H1 (cell line): ENCODE data around the gene GPNMB. TPM values are rescaled to one million over a fixed set of nuclear protein-coding genes. Genes with fewer than 3 reads are reported as not detected.

ENCODE experiments used
- CTCF ChIA-PET: fragments of 300-600 bp; sonication (Branson Sonifier 250); formaldehyde crosslinking; loops from one replicate; lab custom pipeline; 2021; ENCODE audit not compliant: partially characterized antibody; lab: Charles Lee
- POLR2A ChIA-PET: fragments of 300-600 bp; sonication (Branson Sonifier 250); formaldehyde crosslinking; loops from one replicate; lab custom pipeline; 2021; ENCODE audit warnings: inconsistent platforms; ENCODE audit not compliant: partially characterized antibody; lab: Charles Lee
- DNase-seq, 2 experiments: peaks; one replicate each; pipeline versions ENCODE4 v3.0.0 to v3.0.0-alpha.2; 2010 to 2022; ENCODE audit warnings: low spot score in 2 of 2, low read depth in 1 of 2, mixed read lengths in 1 of 2
- FAIRE-seq: peaks from 2 replicates; lab custom pipeline; 2011; peaks lifted over from hg19 to GRCh38; lab: Jason Lieb, UNC
- H2AFZ ChIP-seq: 2 replicates; pipeline ENCODE4 v1.8.1; 2012; ENCODE audit warnings: low read length, inconsistent platforms
- H2AK5ac ChIP-seq: 2 replicates; pipeline ENCODE4 v1.6.1; 2013; ENCODE audit warnings: low read depth, low read length
- H2BK120ac ChIP-seq: replicated peaks from 2 replicates; pipeline ENCODE3; 2013; ENCODE audit warnings: low read depth, low read length, inconsistent platforms
- H2BK12ac ChIP-seq: 2 replicates; pipeline ENCODE4 v1.6.1; 2013; ENCODE audit warnings: low read depth, low read length
- H2BK15ac ChIP-seq: 2 replicates; pipeline ENCODE4 v1.6.1; 2013; ENCODE audit warnings: low read length
- H2BK20ac ChIP-seq: 2 replicates; pipeline ENCODE4 v1.6.1; 2013; ENCODE audit warnings: low read length
- H2BK5ac ChIP-seq: 2 replicates; pipeline ENCODE4 v1.6.1; 2013; ENCODE audit warnings: low read depth, low read length
- H3K14ac ChIP-seq: 2 replicates; pipeline ENCODE4 v1.6.1; 2013; ENCODE audit warnings: inconsistent platforms; ENCODE audit not compliant: insufficient read length
- H3K18ac ChIP-seq: 2 replicates; pipeline ENCODE4 v1.6.1; 2013; ENCODE audit warnings: low read length; ENCODE audit errors: extremely low read depth
- H3K23ac ChIP-seq: 2 replicates; pipeline ENCODE4 v1.6.1; 2013; ENCODE audit warnings: inconsistent platforms; ENCODE audit not compliant: insufficient read length
- H3K23me2 ChIP-seq: 2 replicates; pipeline ENCODE4 v1.6.1; 2013; ENCODE audit warnings: low read depth, low read length
- H3K27ac ChIP-seq: 2 replicates; pipeline ENCODE4 v1.6.1; 2011; ENCODE audit warnings: low read depth, low read length, inconsistent platforms
- H3K27me3 ChIP-seq, 4 experiments: replicated peaks in 1 of 4; 1 replicate in 1 of 4; 2 replicates in 3 of 4; pipeline versions ENCODE4 v1.6.1 to v1.8.1; 2011 to 2013; ENCODE audit warnings: low read length in 3 of 4, mild to moderate bottlenecking in 3 of 4, inconsistent platforms in 2 of 4, mixed read lengths in 2 of 4, moderate library complexity in 1 of 4; ENCODE audit not compliant: control insufficient read depth in 3 of 4, insufficient read depth in 3 of 4; ENCODE audit errors: extremely low read depth in 1 of 4
- H3K36me3 ChIP-seq, 4 experiments: 2 replicates each; pipeline versions ENCODE4 v1.6.1 to v1.8.1; 2011 to 2013; ENCODE audit warnings: mild to moderate bottlenecking in 4 of 4, low read length in 3 of 4, moderate library complexity in 2 of 4, control low read depth in 1 of 4, inconsistent platforms in 1 of 4; ENCODE audit not compliant: insufficient read depth in 4 of 4, control insufficient read depth in 2 of 4
- H3K4ac ChIP-seq: replicated peaks from 2 replicates; pipeline ENCODE3; 2013; ENCODE audit warnings: low read length, low read depth, mixed read lengths, inconsistent platforms; ENCODE audit not compliant: insufficient read length
- H3K4me1 ChIP-seq, 4 experiments: replicated peaks in 1 of 4; 1 replicate in 1 of 4; 2 replicates in 3 of 4; pipeline versions ENCODE4 v1.6.1 to v1.8.1; 2011 to 2013; ENCODE audit warnings: low read length in 3 of 4, inconsistent platforms in 2 of 4, mixed read lengths in 1 of 4; ENCODE audit not compliant: insufficient read depth in 4 of 4, control insufficient read depth in 3 of 4
- H3K4me2 ChIP-seq, 2 experiments: 2 replicates each; pipeline versions ENCODE4 v1.6.1 to v1.8.1; 2011 to 2013; ENCODE audit warnings: low read depth in 2 of 2, low read length in 2 of 2, control low read depth in 1 of 2, inconsistent platforms in 1 of 2, mild to moderate bottlenecking in 1 of 2; ENCODE audit not compliant: insufficient read depth in 1 of 2
- H3K4me3 ChIP-seq, 4 experiments: fragments of 200-600, 300-600 bp in 1 of 4; sonication (generic), shearing (Covaris generic), sonication (Bioruptor Twin) in 1 of 4; 2 replicates each; pipeline versions ENCODE4 v1.5.1 to v1.8.1; 2011 to 2016; ENCODE audit warnings: low read length in 4 of 4, low read depth in 3 of 4, control low read depth in 2 of 4, inconsistent platforms in 2 of 4, mild to moderate bottlenecking in 2 of 4, mixed read lengths in 1 of 4, moderate library complexity in 1 of 4; ENCODE audit not compliant: insufficient read depth in 2 of 4; ENCODE audit errors: extremely low read depth in 1 of 4
- H3K56ac ChIP-seq: replicated peaks from 2 replicates; pipeline ENCODE3; 2013; ENCODE audit warnings: low read depth, mild to moderate bottlenecking, mixed read lengths, low read length, inconsistent platforms; ENCODE audit not compliant: insufficient read length
- H3K79me1 ChIP-seq: 2 replicates; pipeline ENCODE4 v1.6.1; 2013; ENCODE audit warnings: low read depth, low read length, control low read depth
- H3K79me2 ChIP-seq, 2 experiments: 2 replicates each; pipeline versions ENCODE4 v1.6.1 to v1.8.1; 2012 to 2013; ENCODE audit warnings: low read length in 2 of 2, mild to moderate bottlenecking in 2 of 2, inconsistent platforms in 1 of 2; ENCODE audit not compliant: insufficient read depth in 2 of 2, control insufficient read depth in 1 of 2
- H3K9ac ChIP-seq, 4 experiments: replicated peaks in 1 of 4; 1 replicate in 1 of 4; 2 replicates in 3 of 4; pipeline versions ENCODE4 v1.6.1 to v1.8.1; 2011 to 2013; ENCODE audit warnings: low read depth in 3 of 4, low read length in 3 of 4, control low read depth in 2 of 4, mild to moderate bottlenecking in 2 of 4, moderate library complexity in 2 of 4, inconsistent platforms in 1 of 4; ENCODE audit errors: extremely low read depth in 1 of 4
- H3K9me3 ChIP-seq, 2 experiments: 2 replicates each; pipeline versions ENCODE4 v1.6.1 to v1.8.1; 2012 to 2013; ENCODE audit warnings: mild to moderate bottlenecking in 2 of 2, moderate library complexity in 2 of 2, control low read depth in 1 of 2, inconsistent platforms in 1 of 2, low read depth in 1 of 2, low read length in 1 of 2, mixed read lengths in 1 of 2; ENCODE audit not compliant: insufficient read depth in 2 of 2
- H4K20me1 ChIP-seq, 2 experiments: replicated peaks in 1 of 2; 2 replicates each; pipeline versions ENCODE3 to v1.8.1; 2011 to 2013; ENCODE audit warnings: inconsistent platforms in 2 of 2, low read length in 2 of 2, mild to moderate bottlenecking in 1 of 2; ENCODE audit not compliant: insufficient read depth in 2 of 2, control insufficient read depth in 1 of 2
- H4K5ac ChIP-seq: 2 replicates; pipeline ENCODE4 v1.6.1; 2013; ENCODE audit warnings: low read length, low read depth, mixed read lengths, inconsistent platforms; ENCODE audit not compliant: insufficient read length
- H4K8ac ChIP-seq: 2 replicates; pipeline ENCODE4 v1.8.0; 2013; ENCODE audit warnings: mild to moderate bottlenecking, moderate library complexity, low read length, inconsistent platforms; ENCODE audit not compliant: insufficient read depth; ENCODE audit errors: extremely low read depth
- H4K91ac ChIP-seq: replicated peaks from 2 replicates; pipeline ENCODE3; 2013; ENCODE audit warnings: low read length, mixed read lengths, inconsistent platforms; ENCODE audit not compliant: insufficient read length
- WGBS, 2 experiments: shearing (Covaris generic) in 1 of 2; methylation state at CpG; one replicate each; pipeline versions ENCODE4 v1.1.6 to v1.1.7; 2013 to 2015; ENCODE audit warnings: low lambda C conversion rate in 2 of 2, mixed read lengths in 2 of 2, inconsistent platforms in 1 of 2, low coverage in 1 of 2, missing lambda C conversion rate in 1 of 2; ENCODE audit not compliant: insufficient replicate concordance in 2 of 2, insufficient coverage in 1 of 2, insufficient read length in 1 of 2; ENCODE audit errors: extremely low coverage in 1 of 2, missing lambda C conversion rate in 1 of 2; 5-methylcytosine and 5-hydroxymethylcytosine counted together
- polyA plus RNA-seq, 7 experiments: library from polyadenylated mRNA; depleted of rRNA in 3 of 7; stranded (reverse) in 5 of 7; unstranded in 2 of 7; fragments of >200 nt in 5 of 7; fragments of 200-250 nt in 2 of 7; gene quantifications; 1 replicate in 5 of 7; 2 replicates in 1 of 7; 4 replicates in 1 of 7; pipeline versions ENCODE4 v1.2.1 to v1.2.3, GENCODE V29; 2011 to 2013; ENCODE audit warnings: missing spikeins in 2 of 7, mixed read lengths in 2 of 7
- total RNA-seq: library from RNA; stranded (reverse); fragmentation: NEBNext Ultra II Directional; extraction: Animal tissue kit (Norgen Biotek cat#: 25700); gene quantifications from 2 replicates; pipeline ENCODE4 v1.2.1, GENCODE V29; 2021

The GPNMB gene
- total and polyA plus RNA-seq, 2 of the 8 experiments (the other 6 are each of a cell fraction or from before 2014, with no cell fraction given): 1.1 to 1.4 TPM

DNA sequence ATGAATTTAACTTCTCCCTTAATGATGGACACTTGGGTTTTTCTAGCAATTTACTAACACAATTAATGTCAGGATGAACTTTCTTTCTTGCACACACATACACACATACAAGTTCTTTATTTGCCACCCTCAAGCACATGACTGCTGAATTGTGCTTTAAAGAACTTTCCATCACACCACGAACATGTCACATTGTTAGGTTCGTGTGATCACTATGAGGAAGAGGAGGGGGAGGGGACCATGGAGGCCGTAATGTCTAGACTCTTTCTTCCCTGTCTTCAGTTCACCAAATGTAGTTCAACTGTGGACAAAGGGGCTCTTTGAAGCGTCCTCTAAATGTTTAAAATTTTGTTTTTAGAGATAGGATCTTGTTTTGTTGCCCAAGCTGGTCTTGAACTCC lies 33.7 kb upstream of the GPNMB start:
- H2BK20ac ChIP-seq: no peak overlapping the region
- no peak overlapping the region for H3K4me3 ChIP-seq
- H3K79me2 ChIP-seq: no peaks in the 10 kb centered on the region
- no peak overlapping the region for H2BK5ac ChIP-seq
- H3K27ac ChIP-seq: no peak overlapping the region
- CTCF ChIA-PET: no interaction called here
- peak overlapping the region; percentile 28 for H2AFZ ChIP-seq
- H2BK120ac ChIP-seq: no peak overlapping the region
- no peaks in the 10 kb centered on the region for H3K9me3 ChIP-seq
- FAIRE-seq: no peak
- POLR2A ChIA-PET: interaction anchor here (0.8 to 2.0 kb wide), 4 partner anchors 8 to 402 kb away, joined by 3 to 4 read pairs (median 4); no protein-coding TSS in a partner anchor
- no peak overlapping the region for H3K23ac ChIP-seq
- WGBS, 2 experiments: 85% methylated on average over 4 of the region's 4 CpGs; no CpG with 5 or more reads in 1 of the 2 experiments
- H3K4me1 ChIP-seq: no peaks in the 10 kb centered on the region; a peak in 2 of 7 replicates
- no peak overlapping the region for H3K4me2 ChIP-seq
- H3K23me2 ChIP-seq: no peaks in the 10 kb centered on the region
- no peaks in the 10 kb centered on the region for H3K36me3 ChIP-seq
- no peak overlapping the region for H2AK5ac ChIP-seq
- H3K9ac ChIP-seq: no peak overlapping the region
- H4K91ac ChIP-seq: no peak overlapping the region
- H3K14ac ChIP-seq: no peak overlapping the region
- H2BK15ac ChIP-seq: no peak overlapping the region
- H3K18ac ChIP-seq: no peak overlapping the region
- no peak for DNase-seq
- no peak overlapping the region for H2BK12ac ChIP-seq
- H3K4ac ChIP-seq: no peak overlapping the region
- H4K20me1 ChIP-seq: no peaks in the 10 kb centered on the region
- H3K79me1 ChIP-seq: no peaks in the 10 kb centered on the region
- no peak overlapping the region for H4K8ac ChIP-seq
- H4K5ac ChIP-seq: no peak overlapping the region
- no peak overlapping the region for H3K56ac ChIP-seq
- no peaks in the 10 kb centered on the region; a peak in 2 of 7 replicates for H3K27me3 ChIP-seq
